Activated naive CD4-positive, alpha-beta T cell treated with anti-CD3 and anti-CD28 coated beads, Interleukin-2, amount 50 U/mL, for 72 hours (primary cell): ENCODE measurements around the gene WIPI1. TPM values are rescaled to one million over a fixed set of nuclear protein-coding genes. Genes with fewer than 3 reads are reported as not detected.
"Not testable (repeated sequence)": the region's sequence is repeated elsewhere in the genome, so short reads cannot be mapped to it uniquely, and the experiment has no call there.

ENCODE experiments used
- ATAC-seq, 2 donors: fragments of 150-1000 bp; cut with Tn5 transposase; 2 replicates each; pipeline ENCODE4 v1.10.0; 2021; ENCODE audit warnings: mild to moderate bottlenecking in 2 of 2, moderate library complexity in 2 of 2
- DNase-seq, 2 donors: peaks; one replicate each; pipeline ENCODE4 v3.0.0; 2021 to 2022; ENCODE audit warnings: low spot score in 2 of 2
- H3K27ac Mint-ChIP-seq, 2 donors: one replicate each; pipeline ENCODE4 v1.8.0; 2022; ENCODE audit warnings: mild to moderate bottlenecking in 2 of 2, mixed read lengths in 2 of 2
- H3K36me3 Mint-ChIP-seq, 2 donors: one replicate each; pipeline ENCODE4 v1.8.0; 2022; ENCODE audit warnings: mixed read lengths in 2 of 2
- H3K9me3 Mint-ChIP-seq, 2 donors: one replicate each; pipeline ENCODE4 v1.8.0; 2022; ENCODE audit warnings: mixed read lengths in 2 of 2
- total RNA-seq, 2 donors: library from RNA; stranded (reverse); gene quantifications; one replicate each; pipeline ENCODE4 v1.2.3, GENCODE V29; 2022

WIPI1 gene
- total RNA-seq, 2 donors from 2014 or later: 15.2 to 22.0 TPM

DNA sequence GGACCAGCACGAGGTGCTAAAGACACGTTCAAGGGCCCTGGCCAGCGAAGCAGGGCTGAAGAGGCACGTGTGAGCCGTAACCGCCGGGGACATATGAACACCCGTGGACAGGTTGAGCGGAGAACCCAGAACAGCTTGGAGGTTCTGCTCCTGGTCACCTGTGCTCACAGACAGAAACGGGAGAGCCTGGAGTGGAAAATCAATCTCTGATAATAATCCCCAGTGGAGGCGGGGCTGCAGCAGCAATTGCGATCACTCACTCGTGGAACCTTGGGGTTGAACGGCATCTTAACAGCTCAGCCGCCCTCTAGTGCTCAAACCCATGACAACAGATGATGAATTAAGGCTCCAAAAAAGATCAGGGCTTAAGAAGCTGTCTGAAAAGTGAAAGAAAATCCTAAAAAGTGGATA lies 25.6 kb downstream of the WIPI1 start:
- Mint-ChIP-seq H3K27ac (peak overlapping the region; percentile 14 to 17), H3K9me3 (no peaks in the 10 kb centered on the region), H3K36me3 (no peaks in the 10 kb centered on the region)
- DNase-seq (no peak), ATAC-seq (no peak)

DNA sequence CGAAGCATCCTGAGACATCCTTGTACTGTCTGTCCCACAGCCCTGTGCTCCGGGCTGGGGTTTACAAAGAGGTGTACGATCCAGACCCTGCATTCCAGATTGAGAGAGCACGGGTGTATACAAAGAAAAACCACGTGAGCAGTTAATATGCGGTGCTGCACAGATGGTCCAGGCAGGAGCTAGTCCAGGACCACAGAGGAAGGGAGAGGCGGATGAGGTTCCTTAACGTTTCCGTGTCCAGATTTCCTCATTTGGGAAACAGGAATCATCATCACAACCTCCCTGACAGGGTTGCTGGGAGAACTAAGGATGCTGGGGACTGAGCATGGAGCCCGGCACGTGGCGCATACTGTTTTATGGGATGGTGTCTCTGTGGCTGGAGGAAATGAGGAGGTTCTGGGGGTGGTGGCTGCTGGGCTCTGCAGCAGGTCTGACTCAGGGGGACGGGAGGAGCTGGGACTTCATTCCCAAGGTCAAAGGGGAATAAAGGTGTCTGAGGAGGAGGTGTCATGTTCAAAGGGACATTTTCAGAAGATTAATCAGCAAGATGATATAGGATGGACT lies 26.2 kb downstream of the WIPI1 start:
- Mint-ChIP-seq H3K9me3 (no peaks in the 10 kb centered on the region), H3K27ac (peak overlapping the region; percentile 14 to 56), H3K36me3 (no peaks in the 10 kb centered on the region)
- DNase-seq: no peak
- ATAC-seq: no peak

DNA sequence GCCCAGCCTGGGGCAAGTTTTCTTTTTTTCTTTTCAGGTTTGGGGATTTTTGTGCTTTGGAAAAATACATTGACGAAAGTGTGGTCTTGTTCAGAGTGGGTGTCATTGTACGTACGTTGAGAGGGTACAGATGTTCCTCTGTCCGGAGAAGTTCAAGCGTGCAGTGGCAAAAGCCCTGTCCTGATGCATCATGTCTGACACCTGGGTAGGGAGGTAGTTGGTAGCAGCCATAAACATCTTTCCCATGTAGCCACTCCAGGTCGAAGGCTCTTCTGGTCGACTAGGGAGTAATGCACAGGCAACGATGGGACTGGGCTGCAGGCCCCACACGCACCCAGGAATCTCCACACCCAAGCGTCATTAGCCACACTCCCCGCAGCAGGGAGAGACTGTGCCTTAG lies 27.4 kb downstream of the WIPI1 start:
- Mint-ChIP-seq H3K27ac (no peak overlapping the region), H3K9me3 (no peaks in the 10 kb centered on the region), H3K36me3 (no peaks in the 10 kb centered on the region)
- ATAC-seq: no peak
- DNase-seq: no peak

GRCh38 chr17:68428498-68429172 lies 28.7 kb downstream of the WIPI1 start:
- ATAC-seq: no peak
- H3K9me3 Mint-ChIP-seq: no peaks in the 10 kb centered on the region
- H3K36me3 Mint-ChIP-seq: no peaks in the 10 kb centered on the region
- no peak for DNase-seq
- H3K27ac Mint-ChIP-seq: no peak overlapping the region

GRCh38 chr17:68427575-68427974 lies 29.7 kb downstream of the WIPI1 start:
- Mint-ChIP-seq H3K36me3 (no peaks in the 10 kb centered on the region), H3K9me3 (no peaks in the 10 kb centered on the region), H3K27ac (no peak overlapping the region)
- no peak for ATAC-seq
- no peak for DNase-seq

- Mint-ChIP-seq H3K36me3 (no peaks in the 10 kb centered on the region), H3K27ac (no peak overlapping the region), H3K9me3 (no peaks in the 10 kb centered on the region)
- DNase-seq (no peak), ATAC-seq (no peak)
These were observed 31.3 kb downstream of the WIPI1 start for GRCh38 chr17:68425979-68426378.

- no peak for ATAC-seq
- H3K36me3 Mint-ChIP-seq: no peaks in the 10 kb centered on the region
- no peaks in the 10 kb centered on the region for H3K9me3 Mint-ChIP-seq
- DNase-seq: no peak
- H3K27ac Mint-ChIP-seq: no peak overlapping the region
These were observed 32.4 kb downstream of the WIPI1 start for GRCh38 chr17:68424861-68425260.

GRCh38 chr17:68424203-68424602 lies 33.1 kb downstream of the WIPI1 start:
- Mint-ChIP-seq H3K27ac (peak overlapping the region in 1 of 2 donors; percentile 44), H3K9me3 (no peaks in the 10 kb centered on the region), H3K36me3 (no peaks in the 10 kb centered on the region)
- ATAC-seq (no peak), DNase-seq (no peak)

GRCh38 chr17:68423251-68423650 lies 34.0 kb downstream of the WIPI1 start:
- Mint-ChIP-seq H3K36me3 (no peaks in the 10 kb centered on the region), H3K27ac (no peak overlapping the region), H3K9me3 (no peaks in the 10 kb centered on the region)
- ATAC-seq (no peak), DNase-seq (no peak)

GRCh38 chr17:68422821-68423220 lies 34.5 kb downstream of the WIPI1 start:
- DNase-seq: no peak
- ATAC-seq: no peak
- H3K9me3 Mint-ChIP-seq: no peaks in the 10 kb centered on the region
- H3K36me3 Mint-ChIP-seq: no peaks in the 10 kb centered on the region
- no peak overlapping the region for H3K27ac Mint-ChIP-seq

- no peaks in the 10 kb centered on the region for H3K9me3 Mint-ChIP-seq
- H3K27ac Mint-ChIP-seq: no peak overlapping the region
- DNase-seq (no peak), ATAC-seq (no peak)
- H3K36me3 Mint-ChIP-seq: no peaks in the 10 kb centered on the region
These were observed 35.8 kb downstream of the WIPI1 start for GRCh38 chr17:68421486-68421885.

- Mint-ChIP-seq H3K36me3 (no peaks in the 10 kb centered on the region), H3K9me3 (no peaks in the 10 kb centered on the region), H3K27ac (no peak overlapping the region)
- DNase-seq (no peak), ATAC-seq (no peak)
These were observed 37.2 kb downstream of the WIPI1 start for GRCh38 chr17:68420065-68420464.

- DNase-seq (no peak), ATAC-seq (no peak)
- Mint-ChIP-seq H3K9me3 (no peaks in the 10 kb centered on the region), H3K27ac (no peak overlapping the region), H3K36me3 (no peaks in the 10 kb centered on the region)
These were observed 38.4 kb downstream of the WIPI1 start for GRCh38 chr17:68418876-68419275.

- no peaks in the 10 kb centered on the region for H3K9me3 Mint-ChIP-seq
- no peak overlapping the region for H3K27ac Mint-ChIP-seq
- H3K36me3 Mint-ChIP-seq: no peaks in the 10 kb centered on the region
- ATAC-seq: no peak
- DNase-seq: no peak
These were observed 40.0 kb downstream of the WIPI1 start for GRCh38 chr17:68417317-68417716.

DNA sequence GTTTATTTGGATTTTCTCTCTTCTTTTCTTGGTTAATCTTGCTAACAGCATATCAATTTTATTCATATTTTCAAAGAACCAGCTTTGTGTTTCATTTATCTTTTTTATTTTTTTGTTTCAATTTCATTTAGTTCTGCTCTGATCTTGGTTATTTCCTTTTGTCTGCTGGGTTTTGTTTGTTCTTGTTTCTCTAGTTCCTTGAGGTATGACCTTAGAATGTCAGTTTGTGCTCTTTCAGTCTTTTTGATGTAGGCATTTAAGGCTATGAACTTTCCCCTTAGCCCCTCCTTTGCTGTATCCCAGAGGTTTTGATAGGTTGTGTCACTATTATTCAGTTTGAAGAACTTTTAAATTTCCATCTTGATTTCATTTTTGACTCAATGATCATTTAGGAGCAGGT lies 42.4 kb downstream of the WIPI1 start:
- not testable (repeated sequence) for ATAC-seq, H3K9me3 Mint-ChIP-seq, H3K36me3 Mint-ChIP-seq

GRCh38 chr17:68413597-68414560 lies 43.4 kb downstream of the WIPI1 start:
- ATAC-seq (peak; percentile 75 to 86), DNase-seq (peak in 1 of 2 donors; percentile 64)
- not testable (repeated sequence) for H3K36me3 Mint-ChIP-seq, H3K9me3 Mint-ChIP-seq
- H3K27ac Mint-ChIP-seq: peak overlapping the region in 1 of 2 donors; percentile 83

More for the DNA sequence above, 42.4 kb downstream of the WIPI1 start:
- DNase-seq: not testable (repeated sequence)
- peak overlapping the region in 1 of 2 donors; percentile 83 for H3K27ac Mint-ChIP-seq

GRCh38 chr17:68407656-68408055 lies 49.6 kb downstream of the WIPI1 start:
- H3K36me3 Mint-ChIP-seq: peaks cover 26 to 30% of the 10 kb centered on the region in 2 donors
- not testable (repeated sequence) for H3K27ac Mint-ChIP-seq, ATAC-seq, DNase-seq
- peaks cover 12 to 26% of the 10 kb centered on the region in 2 donors for H3K9me3 Mint-ChIP-seq
